ENCODE results near the gene TRAPPC6A.

- TF ChIP-seq EZH2 (IDR thresholded peaks at IDR 0.05; ENCODE audit: insufficient read depth, poor library complexity, severe bottlenecking), result no peak
- TF ChIP-seq EZH2phosphoT487 (IDR thresholded peaks at IDR 0.05; ENCODE audit: insufficient read depth, low read depth), result no peak
These were observed 64.4 kb downstream of the TRAPPC6A start for GRCh38 chr19:45113628-45114027.
